Skeletal muscle cell (primary cell): ENCODE results near the gene ASB10.
A peak's percentile ranks its signal among the peaks of the same experiment; 100 is the strongest.

Source experiments
- DNase-seq: peaks from one replicate; pipeline ENCODE4 v3.0.0-alpha.2; 2010; ENCODE audit warnings: low read depth
- H3K4me3 ChIP-seq: 2 replicates; pipeline ENCODE4 v1.5.1; 2011; ENCODE audit warnings: low read depth, mild to moderate bottlenecking, control low read depth, low read length, moderate library complexity

ASB10 gene

DNA sequence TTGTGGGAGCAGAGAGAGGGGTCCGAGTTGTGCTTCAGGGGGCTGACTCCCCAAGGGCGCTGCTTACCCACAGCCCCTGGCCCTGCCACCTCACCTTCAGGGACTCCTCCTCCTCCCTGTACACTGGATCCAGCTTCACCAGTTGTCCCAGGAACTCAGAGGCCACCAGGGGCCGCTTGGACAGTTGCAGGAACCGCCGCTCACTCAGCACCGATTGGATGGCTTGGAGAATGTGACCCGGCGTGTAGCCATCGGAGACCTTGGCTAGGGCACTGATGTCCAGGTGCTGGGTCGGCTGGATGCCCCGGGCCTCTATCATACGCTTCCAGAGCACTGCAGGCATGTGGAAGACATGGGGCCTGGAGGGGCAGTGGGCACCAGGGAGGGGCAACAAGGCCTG is 4.5 kb upstream of the ASB10 start:
- no peak overlapping the region for H3K4me3 ChIP-seq
- no peak for DNase-seq

- no peak overlapping the region for H3K4me3 ChIP-seq
- no peak for DNase-seq
Measured at GRCh38 chr7:151189038-151189437, 2.0 kb upstream of the ASB10 start.

DNA sequence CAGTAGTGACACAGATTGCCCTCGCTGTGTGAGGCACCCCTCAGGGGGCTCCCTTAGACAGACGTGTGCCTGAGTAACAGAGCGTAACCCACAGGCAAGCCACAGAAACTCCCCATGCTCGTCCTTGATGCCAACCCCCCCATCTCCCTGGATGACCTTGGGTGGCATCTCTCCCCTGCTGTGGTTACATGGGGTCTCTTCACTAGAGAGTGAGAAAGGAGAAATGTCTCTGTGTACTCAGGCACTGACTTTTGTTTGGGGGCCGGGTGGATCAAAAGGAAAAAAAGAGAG is 1.1 kb upstream of the ASB10 start:
- no peak for DNase-seq
- H3K4me3 ChIP-seq: no peak overlapping the region

DNA sequence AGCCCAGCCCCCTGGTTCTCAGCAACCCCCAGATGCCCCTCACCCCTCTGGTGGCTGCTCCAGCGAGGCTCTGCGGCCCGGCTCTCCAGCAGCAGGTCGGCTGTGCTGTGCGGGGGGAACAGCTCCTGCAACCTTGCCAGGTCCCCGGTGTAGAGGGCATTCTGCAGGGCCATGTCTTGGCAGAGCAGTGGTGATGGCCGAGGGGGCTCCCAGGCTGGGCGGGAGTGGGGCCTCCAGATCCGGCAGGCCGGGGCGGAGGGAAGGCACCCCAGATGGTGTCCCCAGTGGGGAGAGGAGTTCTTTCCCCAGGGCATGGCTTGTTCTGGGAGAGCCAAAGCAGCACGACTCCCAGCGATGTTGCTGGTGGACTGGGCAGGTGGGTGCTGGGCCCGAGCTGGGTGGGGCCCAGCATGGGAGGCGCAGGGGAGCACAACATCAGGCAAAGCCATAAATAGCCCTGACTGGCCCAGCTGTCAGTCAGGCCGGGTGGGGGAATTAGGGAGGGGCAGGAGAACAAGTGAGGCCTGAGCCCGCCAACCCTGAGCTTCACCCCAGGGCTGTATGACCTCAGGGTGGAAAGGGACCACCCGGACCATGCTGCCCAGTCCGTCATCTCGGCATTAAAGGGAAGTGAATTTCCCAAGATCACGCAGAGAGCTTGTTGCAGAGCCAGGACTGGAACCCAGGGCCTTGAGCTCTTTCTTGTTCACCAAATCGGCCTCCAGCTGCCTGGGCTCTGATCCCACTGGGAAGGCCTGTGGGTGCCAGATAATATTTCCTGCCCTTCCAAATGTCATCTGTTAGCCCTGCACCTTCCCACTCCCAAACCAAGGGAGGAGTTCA is 580 bp upstream of the ASB10 start:
- no peak overlapping the region for H3K4me3 ChIP-seq
- no peak for DNase-seq

- H3K4me3 ChIP-seq: no peak overlapping the region
- no peak for DNase-seq
Measured at GRCh38 chr7:151185762-151186639, 1.0 kb downstream of the ASB10 start.

- H3K4me3 ChIP-seq: no peak overlapping the region
- DNase-seq: no peak
Measured at GRCh38 chr7:151181011-151181431, 6.0 kb downstream of the ASB10 start.

DNA sequence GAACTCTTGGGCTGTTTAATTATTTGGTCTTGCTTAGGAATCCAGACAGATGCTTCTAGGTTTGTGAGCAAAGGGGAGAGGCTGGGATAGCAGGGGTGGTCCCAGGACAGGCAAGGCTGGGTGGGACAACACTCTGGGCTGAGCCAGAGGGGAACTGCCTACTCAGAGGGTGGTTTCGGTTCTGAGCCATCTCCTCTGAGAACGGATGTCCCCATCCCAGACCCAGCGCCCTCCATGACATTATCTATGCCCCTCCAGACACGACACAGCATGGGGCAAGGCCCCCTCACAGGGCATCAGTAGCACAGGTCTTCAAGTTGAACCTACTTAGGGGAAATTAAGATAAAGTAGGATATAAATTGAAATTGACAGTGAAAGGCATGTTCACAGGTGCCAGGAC is 7.1 kb downstream of the ASB10 start:
- H3K4me3 ChIP-seq: no peak overlapping the region
- no peak for DNase-seq

DNA sequence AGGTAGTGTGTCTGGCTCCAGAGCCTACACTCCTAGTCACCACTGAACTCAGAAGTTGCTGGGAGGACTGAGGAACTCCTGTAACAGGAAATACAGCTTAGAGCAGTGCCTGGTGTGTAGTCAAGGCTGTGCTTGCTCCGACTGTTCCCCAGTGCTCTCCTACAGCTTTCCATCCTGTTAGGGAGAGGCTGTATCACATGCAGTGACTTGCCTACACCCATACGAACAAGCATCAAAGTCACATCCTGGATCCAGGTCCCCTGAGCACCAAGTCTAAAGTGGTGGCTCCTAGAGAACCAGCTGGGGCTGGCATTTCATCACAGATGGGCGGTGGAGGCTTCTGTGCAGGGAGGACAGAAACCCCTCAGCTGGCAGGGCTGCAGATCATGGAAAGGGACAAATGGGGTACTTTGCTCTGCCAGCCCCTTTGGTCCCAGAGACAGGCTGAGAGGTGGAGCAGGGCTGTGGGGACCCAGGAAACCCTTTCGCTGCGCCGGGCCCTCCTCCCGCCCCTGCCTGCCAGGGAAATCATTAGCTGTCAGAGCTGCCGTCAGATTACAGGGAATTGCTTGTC is 7.7 kb downstream of the ASB10 start:
- DNase-seq: no peak

GRCh38 chr7:151178831-151179230 is 8.2 kb downstream of the ASB10 start:
- H3K4me3 ChIP-seq: no peak overlapping the region
- no peak for DNase-seq

More for the DNA sequence above, 7.7 kb downstream of the ASB10 start:
- H3K4me3 ChIP-seq: no peak overlapping the region

- H3K4me3 ChIP-seq: no peak overlapping the region
- DNase-seq: no peak
Measured at GRCh38 chr7:151178236-151178635, 8.8 kb downstream of the ASB10 start.

DNA sequence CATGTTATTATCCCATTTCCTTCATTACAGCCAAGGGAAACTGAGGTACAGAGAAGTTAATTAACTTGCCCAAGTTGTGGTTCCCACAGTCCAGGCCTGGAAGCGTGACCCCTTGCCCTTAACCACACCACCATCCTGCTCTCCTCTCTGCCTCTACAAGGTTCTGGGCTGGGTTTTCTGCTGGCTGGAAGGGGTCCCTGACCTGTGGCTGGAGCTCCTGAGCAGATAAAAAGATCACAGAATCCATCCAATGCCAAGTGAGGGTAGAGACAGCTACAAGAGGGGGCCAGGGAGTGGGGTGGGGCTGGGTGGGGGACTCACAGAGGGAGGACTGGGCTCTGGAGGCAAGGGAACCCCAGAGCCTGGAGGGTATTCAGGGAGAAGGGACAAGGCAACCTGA is 9.7 kb downstream of the ASB10 start:
- no peak overlapping the region for H3K4me3 ChIP-seq
- no peak for DNase-seq

DNA sequence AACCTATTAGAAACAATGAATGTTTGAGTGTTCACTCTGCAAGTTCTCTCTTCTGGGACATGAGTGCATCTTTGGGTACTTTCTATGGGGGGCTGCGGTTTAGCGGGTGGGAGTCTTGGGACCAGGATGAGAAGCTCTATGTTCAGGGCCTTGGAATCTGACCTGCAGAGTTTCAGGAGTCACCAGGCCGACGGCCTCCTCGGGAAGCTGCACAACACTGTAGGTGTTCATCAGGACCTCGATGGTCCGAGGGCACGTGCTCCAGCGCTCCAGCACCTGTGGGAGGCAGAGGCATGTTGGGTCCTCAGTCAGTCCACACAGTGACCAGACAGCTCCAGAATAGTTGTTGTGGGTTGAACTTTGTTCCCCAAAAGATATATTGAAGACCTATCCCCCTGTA is 10.6 kb downstream of the ASB10 start:
- DNase-seq: no peak
- no peak overlapping the region for H3K4me3 ChIP-seq

DNA sequence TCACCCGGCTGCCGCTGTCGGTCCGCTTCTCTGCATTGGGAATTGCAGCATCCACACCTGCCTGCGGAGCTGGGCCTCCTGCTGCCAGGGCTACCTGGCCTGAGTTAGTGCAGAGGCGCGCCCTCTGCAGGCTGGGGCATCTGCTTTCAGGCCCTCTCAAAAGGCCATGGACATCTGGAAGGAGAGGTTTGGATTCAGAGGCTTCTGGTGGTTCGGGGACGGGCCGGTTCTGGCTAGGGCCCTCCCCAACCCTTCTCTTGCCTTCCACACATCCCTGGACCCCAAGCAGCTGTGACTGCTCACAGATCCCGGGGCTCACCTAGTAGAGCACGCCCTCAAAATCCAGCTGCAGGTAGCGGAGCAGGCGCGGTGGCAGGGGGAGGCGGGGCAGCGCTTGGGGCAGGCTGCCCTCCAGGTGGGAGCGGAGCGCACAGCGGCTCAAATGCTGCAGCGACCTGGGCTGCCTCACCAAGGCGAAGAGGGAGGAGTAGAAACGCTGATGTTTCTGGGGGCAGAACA is 11.2 kb downstream of the ASB10 start:
- no peak overlapping the region for H3K4me3 ChIP-seq

DNA sequence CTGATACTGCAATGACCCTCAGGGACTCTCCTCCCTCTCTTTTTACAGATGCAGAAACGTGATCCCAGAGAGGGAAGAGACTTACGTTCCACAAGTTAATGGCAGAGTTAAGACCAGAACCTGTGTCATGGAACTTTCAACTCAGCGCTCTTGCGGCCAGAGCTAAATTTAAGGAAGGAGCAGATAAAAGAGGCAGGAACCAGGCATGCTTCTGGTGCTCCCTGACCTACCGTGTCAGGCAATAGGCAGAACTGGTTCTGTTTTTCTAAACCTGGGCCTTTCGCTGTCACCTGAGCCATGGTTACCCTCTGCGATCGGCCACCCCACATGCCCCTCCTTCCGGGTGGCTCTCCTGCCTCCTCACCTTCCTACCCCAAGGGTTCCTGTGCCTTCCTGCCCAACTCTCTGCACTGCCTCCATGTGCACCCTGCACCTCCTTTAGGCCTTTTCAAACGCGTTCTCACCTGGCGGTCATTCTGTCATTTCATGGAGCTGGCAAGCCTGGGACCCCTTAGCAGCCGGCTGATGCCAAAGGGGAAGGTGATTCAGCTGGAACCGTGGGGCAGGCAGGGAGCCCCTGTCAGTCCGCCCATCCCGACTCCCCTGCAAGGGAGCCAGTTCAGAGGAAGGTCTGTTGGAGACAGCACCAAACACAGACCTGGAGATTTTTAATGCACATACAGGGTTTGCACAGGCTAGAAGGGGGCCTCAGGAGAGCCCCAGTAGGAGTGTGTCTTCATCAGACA is 11.8 kb downstream of the ASB10 start:
- no peak overlapping the region for H3K4me3 ChIP-seq
- DNase-seq: no peak

More for the DNA sequence above, 11.2 kb downstream of the ASB10 start:
- DNase-seq: no peak

- no peak for DNase-seq
- H3K4me3 ChIP-seq: no peak overlapping the region
Measured at GRCh38 chr7:151174246-151175046, 12.6 kb downstream of the ASB10 start.

DNA sequence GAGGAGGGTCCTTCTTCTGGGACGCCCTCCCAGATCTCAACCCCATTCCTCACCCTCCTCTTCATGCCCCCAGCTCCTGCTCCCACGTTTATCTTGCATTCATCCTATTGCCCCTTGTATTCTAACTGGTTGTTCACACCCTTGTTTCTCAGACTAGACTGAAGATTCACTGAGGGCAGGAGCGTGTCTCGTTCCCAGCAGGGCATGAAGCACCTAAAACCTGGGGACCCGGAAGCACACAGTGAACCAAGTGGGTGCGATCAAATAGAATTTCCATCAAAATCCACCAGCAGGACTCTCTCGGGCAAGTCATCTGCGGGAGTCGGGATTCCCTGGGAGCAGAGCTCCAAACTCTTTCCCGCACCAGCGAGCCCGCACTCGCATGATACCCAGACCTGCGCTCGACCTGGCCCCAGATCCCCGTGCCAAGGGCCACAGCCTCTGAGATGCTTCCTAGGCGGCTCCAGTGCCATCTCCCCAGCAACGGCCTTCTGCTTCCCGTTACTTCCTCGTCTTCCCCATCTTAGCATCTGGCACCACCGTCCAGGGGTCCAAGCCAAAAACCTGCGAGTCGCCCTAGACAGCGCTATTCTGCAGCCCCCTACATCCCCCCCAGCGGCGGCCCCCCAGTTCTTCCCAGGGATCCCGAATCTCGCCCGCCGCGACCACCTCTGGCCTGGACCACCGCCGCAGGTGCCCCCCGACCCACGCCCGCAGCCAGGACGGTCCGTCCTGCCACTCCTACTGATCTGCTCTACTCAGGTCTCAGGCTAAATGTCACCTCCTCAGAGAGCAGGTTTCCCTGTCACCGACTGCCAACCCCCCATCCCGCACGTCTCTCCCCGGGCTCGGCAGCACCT is 13.4 kb downstream of the ASB10 start:
- no peak for DNase-seq
- no peak overlapping the region for H3K4me3 ChIP-seq

- H3K4me3 ChIP-seq: no peak overlapping the region
- peak; percentile 7 for DNase-seq
Measured at GRCh38 chr7:151172273-151173141, 14.5 kb downstream of the ASB10 start.
